Activated T-helper 17 cell treated with anti-CD3 and anti-CD28 coated beads, Interleukin-2, amount 50 U/mL, for 72 hours (primary cell): Measurements from ENCODE around the gene CCDC137. TPM values are rescaled to one million over a fixed set of nuclear protein-coding genes. Genes with fewer than 3 reads are reported as not detected.

ENCODE experiments used
- ATAC-seq: fragments of 150-1000 bp; cut with Tn5 transposase; replicated peaks from 2 replicates; pipeline ENCODE4 v1.10.0; 2021; ENCODE audit warnings: mild to moderate bottlenecking, moderate library complexity
- H3K27ac Mint-ChIP-seq: one replicate; pipeline ENCODE4 v1.8.0; 2022; ENCODE audit warnings: mixed read lengths
- H3K27me3 Mint-ChIP-seq: one replicate; pipeline ENCODE4 v1.8.0; 2022; ENCODE audit warnings: mixed read lengths
- H3K36me3 Mint-ChIP-seq: one replicate; pipeline ENCODE4 v1.8.0; 2022; ENCODE audit warnings: low read depth, mild to moderate bottlenecking, mixed read lengths
- H3K4me1 Mint-ChIP-seq: one replicate; pipeline ENCODE4 v1.8.0; 2022; ENCODE audit warnings: mixed read lengths
- H3K4me3 Mint-ChIP-seq: one replicate; pipeline ENCODE4 v1.8.0; 2022; ENCODE audit warnings: mild to moderate bottlenecking, mixed read lengths
- H3K9me3 Mint-ChIP-seq: one replicate; pipeline ENCODE4 v1.8.0; 2022; ENCODE audit warnings: mixed read lengths
- total RNA-seq, 2 donors: library from RNA; stranded (reverse); gene quantifications; one replicate each; pipeline ENCODE4 v1.2.3, GENCODE V29; 2022

CCDC137 gene
- total RNA-seq, 2 donors from 2014 or later, result 29.6 to 48.6 TPM

DNA sequence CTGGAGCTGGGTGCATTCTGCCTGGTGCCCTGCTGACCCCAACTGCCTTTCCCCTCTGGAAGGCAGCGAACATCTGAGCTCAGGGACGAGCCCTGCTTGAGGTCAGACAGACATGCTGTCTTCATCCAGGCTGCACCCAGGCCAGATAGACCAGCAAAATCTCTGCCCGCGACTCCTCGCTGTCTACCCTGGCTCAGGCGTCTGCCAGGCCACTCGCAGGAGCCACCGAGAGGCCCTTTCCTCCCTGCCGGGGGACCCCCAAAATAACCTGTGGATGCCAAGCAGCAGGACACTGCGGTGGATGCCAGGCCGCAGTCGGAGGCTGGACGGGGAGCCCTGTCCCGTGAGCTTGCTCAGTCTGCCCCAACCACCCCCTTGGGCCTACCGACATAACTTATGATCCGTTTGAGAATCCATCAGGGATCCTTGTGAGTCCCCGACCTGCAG, 42.2 kb downstream of the CCDC137 start:
- Mint-ChIP-seq H3K4me1 (peaks cover 8% of the 10 kb centered on the region), H3K4me3 (no peak overlapping the region), H3K36me3 (peaks cover 34% of the 10 kb centered on the region), H3K27me3 (no peaks in the 10 kb centered on the region), H3K9me3 (no peaks in the 10 kb centered on the region), H3K27ac (no peak overlapping the region)
- ATAC-seq, result no peak

DNA sequence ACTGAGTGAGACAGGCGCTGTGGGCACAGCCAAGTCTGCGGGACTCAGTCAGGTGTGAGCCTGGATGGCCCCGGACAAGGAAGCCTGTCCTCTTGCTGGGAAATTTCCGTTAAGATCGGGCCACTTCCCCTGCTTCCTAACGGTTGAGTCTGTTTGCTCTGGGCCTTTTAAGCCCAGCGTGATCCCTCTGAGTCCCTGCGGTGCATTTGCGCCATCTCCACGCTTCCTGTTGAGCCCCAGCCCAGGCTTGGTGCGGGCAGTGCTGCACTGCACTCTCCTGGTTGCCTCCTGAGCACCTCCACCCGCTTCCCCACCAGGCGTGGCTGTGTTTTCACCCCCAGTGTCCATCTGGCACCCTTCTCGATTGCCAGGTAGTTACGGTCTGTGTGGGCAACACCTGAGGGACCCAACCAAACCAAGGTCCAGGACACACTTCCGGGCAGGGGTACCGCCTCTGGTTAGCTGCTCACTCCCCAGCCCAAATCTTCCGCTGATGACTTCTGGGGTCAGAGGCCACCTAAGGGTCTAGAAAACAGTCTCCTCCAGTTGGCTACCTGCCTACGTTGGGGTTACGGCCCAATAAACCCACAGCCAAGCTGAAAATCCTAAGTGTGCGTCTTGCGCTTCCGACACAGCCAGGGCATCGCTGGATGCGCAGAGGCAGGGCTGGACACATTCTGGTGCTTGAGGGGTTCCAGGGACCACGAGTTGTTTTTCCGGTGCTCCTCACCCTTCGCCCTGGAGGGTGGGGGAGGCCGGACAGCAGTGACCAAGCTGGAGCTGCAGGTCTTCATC, 44.2 kb downstream of the CCDC137 start:
- H3K4me1 Mint-ChIP-seq, result peaks cover 2% of the 10 kb centered on the region
- no peak for ATAC-seq
- peak overlapping the region; percentile 66 for H3K4me3 Mint-ChIP-seq
- peaks cover 15% of the 10 kb centered on the region for H3K36me3 Mint-ChIP-seq
- H3K9me3 Mint-ChIP-seq, result no peaks in the 10 kb centered on the region
- no peaks in the 10 kb centered on the region for H3K27me3 Mint-ChIP-seq
- H3K27ac Mint-ChIP-seq, result no peak overlapping the region

- Mint-ChIP-seq H3K36me3 (peaks cover 2% of the 10 kb centered on the region), H3K4me1 (no peaks in the 10 kb centered on the region), H3K27ac (peak within 1 kb of the TSS; percentile 84), H3K27me3 (no peaks in the 10 kb centered on the region), H3K4me3 (peak within 1 kb of the TSS; percentile 90), H3K9me3 (no peaks in the 10 kb centered on the region)
- peak; percentile 93 for ATAC-seq
These were observed 45.4 kb downstream of the CCDC137 start, which contains the start of gene SLC25A10 for GRCh38 chr17:81711814-81712467. TSS of gene SLC25A10 (plus strand) at chr17:81712284. CDS start at chr17:81712427, 143 bp downstream.

DNA sequence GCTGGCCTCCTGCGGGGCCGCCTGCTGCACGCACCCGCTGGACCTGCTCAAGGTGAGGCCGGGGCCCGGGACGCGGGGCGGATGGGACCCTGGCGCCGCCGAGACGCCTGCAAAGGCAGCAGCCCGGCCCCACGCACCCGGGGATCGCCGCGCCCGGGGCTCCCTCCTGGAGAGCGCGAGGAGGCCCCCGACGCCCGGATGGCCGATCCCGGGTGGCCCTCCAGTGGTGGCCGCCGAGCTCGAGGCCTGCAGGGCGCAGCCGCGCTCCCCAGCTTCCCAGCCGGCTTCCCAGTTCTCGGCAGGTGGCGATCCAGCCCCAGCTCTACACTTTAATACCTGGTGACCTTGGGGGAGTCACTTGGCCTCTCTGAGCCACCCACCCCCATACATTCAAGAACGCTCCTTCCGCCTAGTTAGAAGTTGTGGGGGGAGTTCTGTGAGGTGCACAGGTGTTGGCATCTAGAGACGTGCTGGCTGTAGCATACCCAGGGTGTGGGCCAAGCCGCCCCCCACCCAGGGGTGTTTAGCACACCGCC, 46.0 kb downstream of the CCDC137 start:
- Mint-ChIP-seq H3K36me3 (no peaks in the 10 kb centered on the region), H3K27ac (peak overlapping the region; percentile 84), H3K4me3 (peak overlapping the region; percentile 90), H3K27me3 (no peaks in the 10 kb centered on the region), H3K4me1 (no peaks in the 10 kb centered on the region), H3K9me3 (no peaks in the 10 kb centered on the region)
- ATAC-seq, result peak; percentile 26

- Mint-ChIP-seq H3K27ac (peak overlapping the region; percentile 84), H3K27me3 (no peaks in the 10 kb centered on the region), H3K36me3 (no peaks in the 10 kb centered on the region), H3K9me3 (no peaks in the 10 kb centered on the region), H3K4me3 (peak overlapping the region; percentile 90), H3K4me1 (no peaks in the 10 kb centered on the region)
- ATAC-seq, result no peak
These were observed 46.5 kb downstream of the CCDC137 start for GRCh38 chr17:81713004-81713555.

- Mint-ChIP-seq H3K27ac (no peak overlapping the region), H3K9me3 (no peaks in the 10 kb centered on the region), H3K4me1 (no peaks in the 10 kb centered on the region)
These were observed 47.2 kb downstream of the CCDC137 start for GRCh38 chr17:81713556-81714411.

DNA sequence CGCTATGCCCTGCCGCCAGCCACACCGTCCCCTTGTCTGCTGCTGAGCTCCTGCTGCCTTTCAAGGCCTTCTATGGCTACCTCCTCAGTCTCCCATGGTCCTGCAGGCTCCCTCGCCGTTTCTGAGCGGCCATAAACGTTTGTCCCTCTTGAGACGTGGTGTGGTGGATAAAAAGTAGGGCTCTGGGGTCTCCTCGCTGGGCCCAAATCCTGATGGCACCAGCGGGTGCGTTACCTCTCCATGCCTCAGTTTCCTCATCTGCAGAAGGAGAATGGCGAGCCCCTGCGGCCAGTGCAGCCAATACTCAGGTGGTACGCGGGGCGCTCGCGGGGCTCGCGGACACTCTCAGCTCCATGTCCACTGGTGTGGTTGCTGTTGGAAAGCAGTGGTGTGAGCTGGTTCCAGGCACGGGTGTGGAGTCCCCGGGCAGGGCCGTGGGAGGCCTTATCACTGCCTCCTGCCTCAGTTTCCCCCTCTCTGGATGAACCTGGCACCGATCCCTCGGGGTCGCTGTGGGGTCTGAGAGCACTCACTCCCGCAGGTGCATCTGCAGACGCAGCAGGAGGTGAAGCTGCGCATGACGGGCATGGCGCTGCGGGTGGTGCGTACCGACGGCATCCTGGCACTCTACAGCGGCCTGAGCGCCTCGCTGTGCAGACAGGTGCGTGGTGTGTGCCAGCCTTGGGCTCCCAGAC, 48.0 kb downstream of the CCDC137 start:
- no peaks in the 10 kb centered on the region for H3K9me3 Mint-ChIP-seq
- no peaks in the 10 kb centered on the region for H3K4me1 Mint-ChIP-seq
- no peak overlapping the region for H3K4me3 Mint-ChIP-seq
- H3K27me3 Mint-ChIP-seq, result no peaks in the 10 kb centered on the region
- no peaks in the 10 kb centered on the region for H3K36me3 Mint-ChIP-seq
- H3K27ac Mint-ChIP-seq, result no peak overlapping the region
- no peak for ATAC-seq

More at GRCh38 chr17:81713556-81714411, 47.2 kb downstream of the CCDC137 start:
- H3K36me3 Mint-ChIP-seq, result no peaks in the 10 kb centered on the region
- no peak for ATAC-seq
- H3K27me3 Mint-ChIP-seq, result no peaks in the 10 kb centered on the region
- peak overlapping the region; percentile 90 for H3K4me3 Mint-ChIP-seq

DNA sequence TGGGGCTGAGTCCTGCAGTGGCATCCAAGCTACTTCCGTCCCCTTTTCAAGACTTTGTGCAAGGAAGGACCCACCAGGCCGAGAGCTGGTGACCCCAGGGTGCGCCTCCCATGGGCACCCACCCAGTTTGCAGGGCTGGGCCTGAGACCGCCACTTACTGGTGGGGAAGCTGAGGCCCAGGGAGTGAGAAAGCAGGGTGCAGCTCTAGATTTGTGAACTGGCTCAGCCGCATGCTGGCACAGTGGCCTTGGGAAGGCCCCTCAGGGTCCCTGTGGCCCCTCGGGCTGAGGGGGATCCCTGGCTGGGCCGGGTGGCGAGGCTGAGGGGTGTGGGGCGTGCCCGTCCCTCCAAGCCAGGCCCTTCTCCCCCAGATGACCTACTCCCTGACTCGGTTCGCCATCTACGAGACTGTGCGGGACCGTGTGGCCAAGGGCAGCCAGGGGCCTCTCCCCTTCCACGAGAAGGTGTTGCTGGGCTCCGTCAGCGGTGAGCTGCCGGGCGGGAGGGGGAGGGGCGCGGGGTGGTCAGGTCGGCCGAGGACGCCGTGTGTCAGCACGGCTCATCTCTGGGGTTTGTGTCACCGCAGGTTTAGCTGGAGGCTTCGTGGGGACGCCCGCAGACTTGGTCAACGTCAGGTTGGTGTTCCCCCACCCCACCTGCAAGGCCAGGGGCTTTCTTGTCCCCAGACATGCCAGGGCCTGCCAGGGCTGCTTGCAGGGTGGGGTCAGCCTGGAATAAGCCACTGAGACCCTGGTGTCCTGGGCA, 48.8 kb downstream of the CCDC137 start:
- Mint-ChIP-seq H3K27ac (no peak overlapping the region), H3K27me3 (no peaks in the 10 kb centered on the region), H3K9me3 (no peaks in the 10 kb centered on the region), H3K4me3 (no peak overlapping the region), H3K4me1 (no peaks in the 10 kb centered on the region), H3K36me3 (no peaks in the 10 kb centered on the region)
- no peak for ATAC-seq

GRCh38 chr17:81715872-81716673, 49.5 kb downstream of the CCDC137 start:
- Mint-ChIP-seq H3K36me3 (no peaks in the 10 kb centered on the region), H3K27me3 (no peaks in the 10 kb centered on the region), H3K9me3 (no peaks in the 10 kb centered on the region), H3K4me3 (no peak overlapping the region), H3K4me1 (no peaks in the 10 kb centered on the region), H3K27ac (no peak overlapping the region)
- ATAC-seq, result no peak

GRCh38 chr17:81716674-81716996, 50.1 kb downstream of the CCDC137 start:
- Mint-ChIP-seq H3K27ac (no peak overlapping the region), H3K9me3 (no peaks in the 10 kb centered on the region), H3K4me3 (no peak overlapping the region), H3K4me1 (no peaks in the 10 kb centered on the region), H3K27me3 (no peaks in the 10 kb centered on the region), H3K36me3 (no peaks in the 10 kb centered on the region)
- no peak for ATAC-seq

DNA sequence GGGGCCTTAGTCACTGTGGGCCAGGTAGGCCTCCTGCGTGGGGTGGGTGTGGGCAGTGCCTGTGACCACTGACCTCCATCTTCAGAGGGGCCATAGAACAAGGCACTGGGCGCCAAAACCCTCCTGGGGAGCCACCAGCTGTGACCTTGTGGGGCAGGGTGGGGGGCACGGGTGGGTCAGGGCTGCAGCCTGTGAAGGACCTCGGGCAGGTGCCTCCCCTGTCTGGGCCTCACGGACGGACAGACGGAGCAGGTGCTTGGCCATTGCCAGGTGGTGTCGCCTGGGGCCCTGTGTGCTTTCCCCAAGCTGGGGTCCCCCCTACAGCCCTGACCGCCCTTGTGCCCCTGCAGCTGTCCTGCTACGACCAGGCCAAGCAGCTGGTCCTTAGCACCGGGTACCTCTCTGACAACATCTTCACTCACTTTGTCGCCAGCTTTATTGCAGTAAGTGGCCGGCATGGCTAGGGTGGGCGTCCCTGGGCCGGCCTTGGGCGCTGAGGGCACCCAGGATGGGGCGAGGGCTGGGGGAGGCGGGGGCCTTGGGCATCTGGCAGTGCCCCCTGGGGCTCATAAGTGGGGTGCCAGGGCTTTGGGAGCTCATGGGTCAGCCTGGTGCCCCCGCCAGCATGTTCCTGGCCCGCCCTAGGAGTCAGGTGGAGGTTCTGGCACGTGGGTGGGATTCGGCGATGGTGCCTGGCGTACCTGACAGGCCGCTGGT, 50.7 kb downstream of the CCDC137 start:
- no peaks in the 10 kb centered on the region for H3K36me3 Mint-ChIP-seq
- no peaks in the 10 kb centered on the region for H3K9me3 Mint-ChIP-seq
- no peak for ATAC-seq
- H3K4me3 Mint-ChIP-seq, result no peak overlapping the region
- no peak overlapping the region for H3K27ac Mint-ChIP-seq
- H3K4me1 Mint-ChIP-seq, result no peaks in the 10 kb centered on the region
- H3K27me3 Mint-ChIP-seq, result no peaks in the 10 kb centered on the region

- no peaks in the 10 kb centered on the region for H3K9me3 Mint-ChIP-seq
- no peaks in the 10 kb centered on the region for H3K4me1 Mint-ChIP-seq
- H3K27ac Mint-ChIP-seq, result no peak overlapping the region
- no peak overlapping the region for H3K4me3 Mint-ChIP-seq
- H3K27me3 Mint-ChIP-seq, result no peaks in the 10 kb centered on the region
- no peaks in the 10 kb centered on the region for H3K36me3 Mint-ChIP-seq
- ATAC-seq, result no peak
These were observed 51.2 kb downstream of the CCDC137 start for GRCh38 chr17:81717766-81718089.
